CD14-positive monocyte (primary cell): Measurements from ENCODE around the gene CHST12. TPM values are rescaled to one million over a fixed set of nuclear protein-coding genes. Genes with fewer than 3 reads are reported as not detected.

Source experiments
- DNase-seq, 3 donors: peaks; one replicate each; pipeline ENCODE4 v3.0.0-alpha.2; 2011 to 2022
- H2AFZ ChIP-seq: 2 replicates; pipeline ENCODE4 v1.6.0; 2012; ENCODE audit warnings: mild to moderate bottlenecking, low read depth, low read length, inconsistent platforms; ENCODE audit not compliant: insufficient read depth, poor library complexity, severe bottlenecking
- H3K27ac ChIP-seq, 2 donors: 1 replicate in 1 of 2; 2 replicates in 1 of 2; pipeline ENCODE4 v1.5.1; 2012 to 2013; ENCODE audit warnings: low read length in 2 of 2, control low read depth in 1 of 2, inconsistent platforms in 1 of 2, low read depth in 1 of 2, mild to moderate bottlenecking in 1 of 2
- H3K27me3 ChIP-seq, 2 donors: one replicate each; pipeline versions ENCODE4 v1.6.0 to v1.6.1; 2011 to 2013; ENCODE audit warnings: low read length in 2 of 2; ENCODE audit not compliant: control insufficient read depth in 2 of 2, insufficient read depth in 2 of 2
- H3K36me3 ChIP-seq, 2 donors: replicated peaks in 1 of 2; 1 replicate in 1 of 2; 2 replicates in 1 of 2; pipeline versions ENCODE4 v1.5.1 to v1.6.1; 2012 to 2013; ENCODE audit warnings: low read length in 2 of 2, control low read depth in 1 of 2, inconsistent platforms in 1 of 2, mild to moderate bottlenecking in 1 of 2; ENCODE audit not compliant: insufficient read depth in 2 of 2, control insufficient read depth in 1 of 2
- H3K4me1 ChIP-seq, 2 donors: 1 replicate in 1 of 2; 2 replicates in 1 of 2; pipeline versions ENCODE4 v1.5.1 to v1.6.1; 2012 to 2013; ENCODE audit warnings: low read length in 2 of 2, control low read depth in 1 of 2, inconsistent platforms in 1 of 2, mild to moderate bottlenecking in 1 of 2, moderate library complexity in 1 of 2; ENCODE audit not compliant: insufficient read depth in 2 of 2, control insufficient read depth in 1 of 2
- H3K4me2 ChIP-seq: replicated peaks from 2 replicates; pipeline ENCODE3; 2012; ENCODE audit warnings: low read length, moderate library complexity, mild to moderate bottlenecking; ENCODE audit not compliant: poor library complexity, severe bottlenecking; ENCODE audit errors: extremely low read depth
- H3K4me3 ChIP-seq, 3 experiments: fragments of 200-600 bp in 1 of 3; sonication (generic) in 1 of 3; replicated peaks in 1 of 3; 1 replicate in 2 of 3; 2 replicates in 1 of 3; pipeline ENCODE4 v1.5.1; 2011 to 2013; ENCODE audit warnings: low read length in 3 of 3, mild to moderate bottlenecking in 3 of 3, control low read depth in 2 of 3, low read depth in 2 of 3, inconsistent platforms in 1 of 3, moderate library complexity in 1 of 3
- H3K79me2 ChIP-seq: 2 replicates; pipeline ENCODE4 v1.6.0; 2012; ENCODE audit warnings: mild to moderate bottlenecking, control low read depth, inconsistent platforms, low read length, moderate library complexity; ENCODE audit not compliant: insufficient read depth
- H3K9ac ChIP-seq: 2 replicates; pipeline ENCODE4 v1.6.0; 2017; ENCODE audit warnings: low read length, mild to moderate bottlenecking; ENCODE audit not compliant: insufficient read depth, poor library complexity, severe bottlenecking
- H3K9me3 ChIP-seq, 2 donors: replicated peaks in 1 of 2; 1 replicate in 1 of 2; 2 replicates in 1 of 2; pipeline versions ENCODE4 v1.5.1 to v1.6.1; 2012 to 2013; ENCODE audit warnings: low read length in 2 of 2, control low read depth in 1 of 2; ENCODE audit not compliant: control insufficient read depth in 1 of 2, insufficient read depth in 1 of 2
- H4K20me1 ChIP-seq: 2 replicates; pipeline ENCODE4 v1.6.0; 2012; ENCODE audit warnings: mild to moderate bottlenecking, low read length, control low read depth, moderate library complexity; ENCODE audit not compliant: insufficient read depth
- H3K27ac Mint-ChIP-seq, 7 donors: one replicate each; pipeline ENCODE4 v1.8.0; 2020; ENCODE audit warnings: mild to moderate bottlenecking in 7 of 7, mixed read lengths in 7 of 7, moderate library complexity in 6 of 7, inconsistent platforms in 2 of 7
- H3K27me3 Mint-ChIP-seq, 3 donors: one replicate each; pipeline ENCODE4 v1.8.0; 2021 to 2022; ENCODE audit warnings: low read depth in 3 of 3, mild to moderate bottlenecking in 3 of 3, mixed read lengths in 3 of 3, moderate library complexity in 3 of 3, inconsistent platforms in 1 of 3
- H3K36me3 Mint-ChIP-seq, 2 donors: one replicate each; pipeline ENCODE4 v1.8.0; 2020; ENCODE audit warnings: mixed read lengths in 2 of 2, inconsistent platforms in 1 of 2, mild to moderate bottlenecking in 1 of 2
- H3K4me1 Mint-ChIP-seq: one replicate; pipeline ENCODE4 v1.8.0; 2020; ENCODE audit warnings: mild to moderate bottlenecking, mixed read lengths
- H3K4me3 Mint-ChIP-seq, 2 donors: one replicate each; pipeline ENCODE4 v1.8.0; 2020; ENCODE audit warnings: mild to moderate bottlenecking in 2 of 2, mixed read lengths in 2 of 2, moderate library complexity in 1 of 2
- H3K9me3 Mint-ChIP-seq, 7 donors: one replicate each; pipeline ENCODE4 v1.8.0; 2020 to 2022; ENCODE audit warnings: mixed read lengths in 7 of 7, mild to moderate bottlenecking in 6 of 7, moderate library complexity in 6 of 7, inconsistent platforms in 2 of 7
- CTCF ChIP-seq: fragments of 200-600 bp; IDR thresholded peaks from one replicate; pipeline ENCODE4 v1.8.0; 2022; ENCODE audit warnings: antibody characterized with exemption, mild to moderate bottlenecking
- WGBS: methylation state at CpG from one replicate; pipeline ENCODE4 v1.1.5; 2013; ENCODE audit warnings: missing lambda C conversion rate; ENCODE audit not compliant: insufficient coverage; 5-methylcytosine and 5-hydroxymethylcytosine counted together
- intact Hi-C, 2 donors: fragments of 100-400 bp; cut with micrococcal nuclease; formaldehyde crosslinking; loops; one replicate each; pipeline versions ENCODE4 v1.15.0 to v1.15.1; 2023
- polyA plus RNA-seq, 3 donors: library from polyadenylated mRNA; depleted of rRNA in 1 of 3; unstranded in 2 of 3; stranded (reverse) in 1 of 3; fragments of 300-500 nt in 2 of 3; fragments of >200 nt in 1 of 3; fragmentation: Illumina TruSeq in 2 of 3; gene quantifications; 1 replicate in 2 of 3; 2 replicates in 1 of 3; pipeline ENCODE4 v1.2.3, GENCODE V29; 2012 to 2021

Gene CHST12
- polyA plus RNA-seq, 3 donors = 5.8 to 10.6 (median 7.5) TPM

GRCh38 chr7:2495418-2496299 lies 92.2 kb downstream of the CHST12 start:
- Histone ChIP-seq H3K9me3 (no peaks in the 10 kb centered on the region), H3K4me1 (peaks cover 0 to 3% of the 10 kb centered on the region in 2 donors), H3K9ac (no peak overlapping the region), H3K27ac (no peak overlapping the region), H3K36me3 (no peaks in the 10 kb centered on the region), H3K79me2 (no peaks in the 10 kb centered on the region), H3K27me3 (peaks cover 0 to 20% of the 10 kb centered on the region in 2 donors), H2AFZ (no peak overlapping the region), H3K4me3 (no peak overlapping the region), H4K20me1 (no peaks in the 10 kb centered on the region), H3K4me2 (no peak overlapping the region)
- intact Hi-C loops = no loop called here
- H3K4me1 Mint-ChIP-seq = peaks cover 2% of the 10 kb centered on the region
- peaks cover 0 to 8% (median 3%) of the 10 kb centered on the region in 7 donors for H3K9me3 Mint-ChIP-seq
- H3K27me3 Mint-ChIP-seq = peaks cover 18 to 41% (median 27%) of the 10 kb centered on the region in 3 donors
- no peak overlapping the region for H3K27ac Mint-ChIP-seq
- DNase-seq = no peak
- H3K36me3 Mint-ChIP-seq = no peaks in the 10 kb centered on the region
- WGBS = 88% methylated on average over 14 of the region's 25 CpGs
- H3K4me3 Mint-ChIP-seq = no peak overlapping the region
- TF ChIP-seq CTCF = no peak

GRCh38 chr7:2496375-2496774 lies 93.0 kb downstream of the CHST12 start:
- DNase-seq = no peak
- Mint-ChIP-seq H3K4me1 (peaks cover 2% of the 10 kb centered on the region), H3K27ac (no peak overlapping the region), H3K27me3 (peaks cover 18 to 42% (median 27%) of the 10 kb centered on the region in 3 donors), H3K36me3 (no peaks in the 10 kb centered on the region), H3K4me3 (no peak overlapping the region), H3K9me3 (peaks cover 0 to 7% (median 2%) of the 10 kb centered on the region in 7 donors)
- Histone ChIP-seq H2AFZ (no peak overlapping the region), H4K20me1 (no peaks in the 10 kb centered on the region), H3K4me1 (peaks cover 0 to 3% of the 10 kb centered on the region in 2 donors), H3K9ac (no peak overlapping the region), H3K9me3 (no peaks in the 10 kb centered on the region), H3K4me3 (no peak overlapping the region), H3K4me2 (no peak overlapping the region), H3K36me3 (no peaks in the 10 kb centered on the region), H3K27ac (no peak overlapping the region), H3K27me3 (peaks cover 0 to 20% of the 10 kb centered on the region in 2 donors), H3K79me2 (no peaks in the 10 kb centered on the region)
- intact Hi-C loops = no loop called here
- WGBS = 98% methylated on average over 7 of the region's 9 CpGs
- TF ChIP-seq CTCF = no peak
